ENCODE results near the gene RIOK1. TPM values are rescaled to one million over a fixed set of nuclear protein-coding genes. Genes with fewer than 3 reads are reported as not detected.

Gene RIOK1
- total RNA-seq, 1 donor from 2014 or later = 28.5 TPM

DNA sequence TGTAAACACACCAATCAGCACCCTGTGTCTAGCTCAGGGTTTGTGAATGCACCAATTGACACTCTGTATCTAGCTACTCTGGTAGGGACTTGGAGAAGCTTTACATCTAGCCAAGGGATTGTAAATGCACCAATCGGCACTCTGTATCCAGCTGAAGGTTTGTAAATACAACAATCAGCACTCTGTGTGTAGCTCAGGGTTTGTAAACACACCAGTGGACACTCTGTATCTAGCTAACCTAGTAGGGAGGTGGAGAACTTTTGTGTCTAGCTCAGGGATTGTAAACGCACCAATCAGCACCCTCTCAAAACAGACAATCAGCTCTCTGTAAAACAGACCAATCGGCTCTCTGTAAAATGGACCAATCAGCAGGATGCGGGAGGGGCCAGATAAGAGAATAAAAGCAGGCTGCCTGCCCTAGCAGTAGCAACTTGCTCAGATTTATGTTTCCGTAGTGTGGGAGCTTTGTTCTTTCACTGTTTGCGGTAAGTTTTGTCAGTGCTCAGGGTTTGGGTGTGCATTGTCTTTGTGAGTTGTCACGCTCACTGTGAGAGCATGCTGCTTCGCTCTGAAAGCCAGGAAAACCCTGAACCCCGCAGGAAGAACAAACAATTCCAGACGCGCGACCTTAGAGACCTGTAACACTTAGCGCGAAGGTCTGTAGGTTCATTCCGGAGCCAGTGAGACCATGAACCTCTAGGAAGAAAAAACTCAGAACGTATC lies 37.0 kb downstream of the RIOK1 start:
- H3K36me3 Mint-ChIP-seq (ENCODE audit: insufficient read depth) = peaks cover 1% of the 10 kb centered on the region
- H3K4me1 Mint-ChIP-seq (ENCODE audit: low read depth) = peaks cover 2% of the 10 kb centered on the region
- no peak for DNase-seq (ENCODE audit: low spot score, unreplicated experiment)
- no peak overlapping the region for H3K4me3 Mint-ChIP-seq (ENCODE audit: low read depth)
- no peaks in the 10 kb centered on the region for H3K27me3 Mint-ChIP-seq
- TF ChIP-seq, protein P1, sequence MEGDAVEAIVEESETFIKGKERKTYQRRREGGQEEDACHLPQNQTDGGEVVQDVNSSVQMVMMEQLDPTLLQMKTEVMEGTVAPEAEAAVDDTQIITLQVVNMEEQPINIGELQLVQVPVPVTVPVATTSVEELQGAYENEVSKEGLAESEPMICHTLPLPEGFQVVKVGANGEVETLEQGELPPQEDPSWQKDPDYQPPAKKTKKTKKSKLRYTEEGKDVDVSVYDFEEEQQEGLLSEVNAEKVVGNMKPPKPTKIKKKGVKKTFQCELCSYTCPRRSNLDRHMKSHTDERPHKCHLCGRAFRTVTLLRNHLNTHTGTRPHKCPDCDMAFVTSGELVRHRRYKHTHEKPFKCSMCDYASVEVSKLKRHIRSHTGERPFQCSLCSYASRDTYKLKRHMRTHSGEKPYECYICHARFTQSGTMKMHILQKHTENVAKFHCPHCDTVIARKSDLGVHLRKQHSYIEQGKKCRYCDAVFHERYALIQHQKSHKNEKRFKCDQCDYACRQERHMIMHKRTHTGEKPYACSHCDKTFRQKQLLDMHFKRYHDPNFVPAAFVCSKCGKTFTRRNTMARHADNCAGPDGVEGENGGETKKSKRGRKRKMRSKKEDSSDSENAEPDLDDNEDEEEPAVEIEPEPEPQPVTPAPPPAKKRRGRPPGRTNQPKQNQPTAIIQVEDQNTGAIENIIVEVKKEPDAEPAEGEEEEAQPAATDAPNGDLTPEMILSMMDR (IDR thresholded peaks at IDR 0.05; ENCODE audit: unreplicated experiment) = no peak
- H3K9me3 Mint-ChIP-seq (ENCODE audit: low read depth) = peaks cover 3% of the 10 kb centered on the region
- peak overlapping the region; percentile 56 for H3K27ac Mint-ChIP-seq

DNA sequence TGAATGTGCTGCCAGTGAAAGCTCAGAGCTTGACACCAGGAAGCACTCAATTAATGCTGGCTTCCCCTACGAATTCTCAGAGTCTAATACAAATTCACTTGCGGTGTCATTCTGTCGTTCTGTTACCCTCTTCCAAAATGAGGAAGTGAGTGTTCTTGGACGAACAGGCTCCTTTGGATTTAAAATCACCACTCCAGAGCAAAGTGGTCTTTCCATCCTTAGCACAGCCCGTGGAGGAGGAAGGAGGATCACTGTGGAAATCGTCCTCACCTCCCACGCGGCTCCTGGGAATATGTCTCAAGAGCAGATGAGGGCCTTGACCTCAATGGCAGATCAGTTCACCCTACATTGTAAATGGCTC lies 41.7 kb downstream of the RIOK1 start:
- Mint-ChIP-seq H3K27ac (peak overlapping the region; percentile 74), H3K9me3 (ENCODE audit: low read depth) (peaks cover 3% of the 10 kb centered on the region), H3K27me3 (no peaks in the 10 kb centered on the region), H3K36me3 (ENCODE audit: insufficient read depth) (peaks cover 1% of the 10 kb centered on the region), H3K4me3 (ENCODE audit: low read depth) (no peak overlapping the region), H3K4me1 (ENCODE audit: low read depth) (peaks cover 10% of the 10 kb centered on the region)
- DNase-seq (ENCODE audit: low spot score, unreplicated experiment) = no peak
- TF ChIP-seq, protein P1 (IDR thresholded peaks at IDR 0.05; ENCODE audit: unreplicated experiment) = no peak

DNA sequence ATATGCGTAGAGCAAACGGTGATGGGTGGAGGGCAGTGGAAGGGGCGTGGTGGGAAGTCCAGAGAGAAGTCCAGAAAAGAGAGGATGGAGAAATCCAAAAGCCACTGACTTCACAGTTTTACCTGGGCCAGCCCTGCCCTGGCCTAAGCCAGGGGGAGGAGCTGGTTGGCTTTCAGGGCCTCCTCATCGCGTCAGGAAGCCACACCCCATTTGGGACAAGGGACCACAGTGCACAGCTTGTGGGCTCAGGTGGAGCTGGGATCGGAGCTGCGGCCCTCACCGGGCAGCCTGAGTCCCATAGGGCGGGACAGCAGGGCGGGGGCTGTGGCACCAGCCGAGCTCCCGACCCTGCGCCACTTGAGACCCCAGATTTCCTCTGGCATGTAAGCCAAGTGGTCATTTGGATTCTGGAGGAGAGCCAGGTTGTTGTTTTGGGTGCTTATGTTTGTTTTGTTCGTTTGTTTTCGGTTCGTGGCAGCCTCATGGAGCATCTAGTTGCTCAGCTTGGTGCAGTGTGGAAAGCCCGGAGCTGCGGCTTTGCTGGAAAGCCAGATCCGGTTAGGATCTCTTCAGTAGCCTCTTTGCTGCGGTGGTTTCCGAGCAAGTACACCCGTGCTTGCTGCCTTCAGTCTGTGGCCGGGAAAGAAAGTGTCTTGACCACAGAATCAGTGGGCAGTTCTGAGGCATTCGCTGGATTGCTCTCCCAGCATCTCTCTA lies 42.2 kb downstream of the RIOK1 start:
- peaks cover 10% of the 10 kb centered on the region for H3K4me1 Mint-ChIP-seq (ENCODE audit: low read depth)
- no peak for DNase-seq (ENCODE audit: low spot score, unreplicated experiment)
- H3K4me3 Mint-ChIP-seq (ENCODE audit: low read depth) = no peak overlapping the region
- no peaks in the 10 kb centered on the region for H3K9me3 Mint-ChIP-seq (ENCODE audit: low read depth)
- TF ChIP-seq, protein P1 (IDR thresholded peaks at IDR 0.05; ENCODE audit: unreplicated experiment) = no peak
- peak overlapping the region; percentile 74 for H3K27ac Mint-ChIP-seq
- no peaks in the 10 kb centered on the region for H3K36me3 Mint-ChIP-seq (ENCODE audit: insufficient read depth)
- no peaks in the 10 kb centered on the region for H3K27me3 Mint-ChIP-seq

DNA sequence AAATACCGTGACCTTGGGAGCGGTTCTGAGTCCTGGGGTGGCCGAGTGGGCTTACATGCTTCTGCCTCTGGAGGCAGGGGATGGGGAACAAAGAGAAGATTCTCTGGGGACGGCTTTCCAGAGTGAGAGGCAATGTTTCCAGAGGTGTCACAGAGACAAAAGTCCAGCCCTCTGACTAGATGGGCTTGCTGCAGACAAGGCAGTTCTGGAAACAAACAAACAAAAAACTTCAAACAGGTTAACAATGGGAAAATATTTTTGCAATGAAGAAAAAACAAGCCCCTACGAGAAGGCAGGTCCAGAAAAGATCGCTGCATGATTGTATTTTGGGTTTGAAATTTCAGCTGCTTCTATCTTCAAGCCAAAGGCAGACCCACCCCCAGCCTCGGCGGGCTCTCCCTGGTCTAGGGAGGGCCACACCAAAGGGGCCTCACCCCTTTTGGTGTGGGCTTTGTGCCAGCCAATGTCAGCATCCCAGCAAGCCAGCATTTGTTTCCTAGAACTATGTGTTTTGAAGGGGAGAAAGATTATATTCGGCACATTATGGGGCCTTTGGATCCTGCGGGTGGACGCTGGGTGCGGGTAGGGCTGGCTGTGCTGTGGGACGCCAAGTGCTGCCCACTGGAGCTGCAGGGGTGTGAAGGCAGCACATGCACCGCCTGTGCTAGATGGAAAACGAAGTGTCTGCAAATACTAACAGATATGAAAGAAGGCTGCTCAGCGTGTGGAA lies 42.9 kb downstream of the RIOK1 start:
- Mint-ChIP-seq H3K27ac (no peak overlapping the region), H3K27me3 (no peaks in the 10 kb centered on the region), H3K4me3 (ENCODE audit: low read depth) (no peak overlapping the region), H3K36me3 (ENCODE audit: insufficient read depth) (no peaks in the 10 kb centered on the region), H3K9me3 (ENCODE audit: low read depth) (no peaks in the 10 kb centered on the region), H3K4me1 (ENCODE audit: low read depth) (peaks cover 10% of the 10 kb centered on the region)
- no peak for DNase-seq (ENCODE audit: low spot score, unreplicated experiment)
- TF ChIP-seq, protein P1 (IDR thresholded peaks at IDR 0.05; ENCODE audit: unreplicated experiment) = no peak

- no peak for DNase-seq (ENCODE audit: low spot score, unreplicated experiment)
- H3K9me3 Mint-ChIP-seq (ENCODE audit: low read depth) = no peaks in the 10 kb centered on the region
- peaks cover 10% of the 10 kb centered on the region for H3K4me1 Mint-ChIP-seq (ENCODE audit: low read depth)
- H3K27ac Mint-ChIP-seq = no peak overlapping the region
- H3K27me3 Mint-ChIP-seq = no peaks in the 10 kb centered on the region
- no peaks in the 10 kb centered on the region for H3K36me3 Mint-ChIP-seq (ENCODE audit: insufficient read depth)
- no peak overlapping the region for H3K4me3 Mint-ChIP-seq (ENCODE audit: low read depth)
- TF ChIP-seq, protein P1 (IDR thresholded peaks at IDR 0.05; ENCODE audit: unreplicated experiment) = no peak
Observed at GRCh38 chr6:7433121-7433617, 43.6 kb downstream of the RIOK1 start.
